Measurements from ENCODE around the gene PPP2R1A.

DNA sequence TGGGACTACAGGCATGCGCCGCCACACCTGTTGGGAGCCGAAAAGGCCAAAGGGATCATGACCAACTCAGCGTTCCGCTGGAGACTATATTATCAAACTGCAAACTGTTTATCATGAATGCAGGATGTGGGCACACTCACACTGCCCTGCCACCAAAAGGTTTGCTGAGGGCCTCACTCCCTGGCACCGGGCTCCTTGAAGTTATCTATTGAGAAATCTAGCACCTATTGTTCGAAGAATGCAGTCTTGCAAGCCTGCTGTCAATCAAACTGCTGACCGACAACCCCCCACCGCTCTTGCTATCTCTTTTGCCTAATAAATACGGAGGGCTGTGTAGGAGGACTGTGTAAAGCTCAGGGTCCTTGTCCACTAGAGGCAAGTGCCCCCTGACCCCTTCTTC, 13.3 kb upstream of the PPP2R1A start:
- TF ChIP-seq POLR2AphosphoS5 (IDR thresholded peaks at IDR 0.05; ENCODE audit: low read depth, low read length) (no peak), TAF1 (IDR thresholded peaks at IDR 0.05; ENCODE audit: borderline replicate concordance, insufficient read depth, low read length) (no peak), SIN3A (IDR thresholded peaks at IDR 0.05; ENCODE audit: borderline replicate concordance, insufficient read depth, low read length) (no peak)
- TF ChIP-seq, protein P1, sequence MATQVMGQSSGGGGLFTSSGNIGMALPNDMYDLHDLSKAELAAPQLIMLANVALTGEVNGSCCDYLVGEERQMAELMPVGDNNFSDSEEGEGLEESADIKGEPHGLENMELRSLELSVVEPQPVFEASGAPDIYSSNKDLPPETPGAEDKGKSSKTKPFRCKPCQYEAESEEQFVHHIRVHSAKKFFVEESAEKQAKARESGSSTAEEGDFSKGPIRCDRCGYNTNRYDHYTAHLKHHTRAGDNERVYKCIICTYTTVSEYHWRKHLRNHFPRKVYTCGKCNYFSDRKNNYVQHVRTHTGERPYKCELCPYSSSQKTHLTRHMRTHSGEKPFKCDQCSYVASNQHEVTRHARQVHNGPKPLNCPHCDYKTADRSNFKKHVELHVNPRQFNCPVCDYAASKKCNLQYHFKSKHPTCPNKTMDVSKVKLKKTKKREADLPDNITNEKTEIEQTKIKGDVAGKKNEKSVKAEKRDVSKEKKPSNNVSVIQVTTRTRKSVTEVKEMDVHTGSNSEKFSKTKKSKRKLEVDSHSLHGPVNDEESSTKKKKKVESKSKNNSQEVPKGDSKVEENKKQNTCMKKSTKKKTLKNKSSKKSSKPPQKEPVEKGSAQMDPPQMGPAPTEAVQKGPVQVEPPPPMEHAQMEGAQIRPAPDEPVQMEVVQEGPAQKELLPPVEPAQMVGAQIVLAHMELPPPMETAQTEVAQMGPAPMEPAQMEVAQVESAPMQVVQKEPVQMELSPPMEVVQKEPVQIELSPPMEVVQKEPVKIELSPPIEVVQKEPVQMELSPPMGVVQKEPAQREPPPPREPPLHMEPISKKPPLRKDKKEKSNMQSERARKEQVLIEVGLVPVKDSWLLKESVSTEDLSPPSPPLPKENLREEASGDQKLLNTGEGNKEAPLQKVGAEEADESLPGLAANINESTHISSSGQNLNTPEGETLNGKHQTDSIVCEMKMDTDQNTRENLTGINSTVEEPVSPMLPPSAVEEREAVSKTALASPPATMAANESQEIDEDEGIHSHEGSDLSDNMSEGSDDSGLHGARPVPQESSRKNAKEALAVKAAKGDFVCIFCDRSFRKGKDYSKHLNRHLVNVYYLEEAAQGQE (IDR thresholded peaks at IDR 0.05; ENCODE audit: insufficient read depth in 1 of 2, low read depth in 2 of 2, low read length in 2 of 2), result no peak

All from PFSK-1 (cell line).